ENCODE results near the gene HSPB2. TPM values are rescaled to one million over a fixed set of nuclear protein-coding genes. Genes with fewer than 3 reads are reported as not detected.

The HSPB2 gene
- total RNA-seq, 1 experiment from 2014 or later, result 0.33 TPM

- no peak for TF ChIP-seq ZBTB43 (CRISPR knock-in tag; IDR thresholded peaks at IDR 0.05)
- TF ChIP-seq SP1 (CRISPR knock-in tag; conservative IDR thresholded peaks at IDR 0.05), result peak; percentile 56; the same call in 1 of the 2 replicates
- TF ChIP-seq E2F5 (CRISPR knock-in tag; IDR thresholded peaks at IDR 0.05), result peak; percentile 78; the same call in 1 of the 2 replicates
- TF ChIP-seq ARID4B (CRISPR knock-in tag; IDR thresholded peaks at IDR 0.05; ENCODE audit: borderline replicate concordance), result no peak
- TF ChIP-seq SOX15 (CRISPR knock-in tag; IDR thresholded peaks at IDR 0.05), result no peak
- TF ChIP-seq CBFB (CRISPR knock-in tag; IDR thresholded peaks at IDR 0.05; ENCODE audit: low read depth), result 0 out of 2 replicates have a peak, but pooled peaks have one; percentile 69
- no peak for TF ChIP-seq JAZF1 (CRISPR knock-in tag; IDR thresholded peaks at IDR 0.05)
- no peak for TF ChIP-seq ZNF263 (CRISPR knock-in tag; IDR thresholded peaks at IDR 0.05; ENCODE audit: low read depth)
Measured at GRCh38 chr11:111870886-111871692, 41.4 kb upstream of the HSPB2 start, which contains the start of gene ALG9 (continued).

GRCh38 chr11:111871693-111872161, 40.8 kb upstream of the HSPB2 start:
- no peaks in the 10 kb centered on the region for H3K9me3 Mint-ChIP-seq
- H3K27ac Mint-ChIP-seq, result no peak overlapping the region; the same call in 1 of the 2 replicates
- H3K27me3 Mint-ChIP-seq (ENCODE audit: low read depth), result no peaks in the 10 kb centered on the region; the same call in 1 of the 2 replicates
- ChIA-PET CTCF (interaction anchor here (0.7 to 3.3 kb wide), 24 partner anchors 10 to 409 kb away, joined by 3 to 51 read pairs (median 7); partner anchors contain the start of genes C11orf52, DLAT and PPP2R1B), POLR2A (interaction anchor here (0.6 to 1.9 kb wide), 10 partner anchors 10 to 110 kb away, joined by 3 to 18 read pairs (median 5); partner anchors contain the start of gene DIXDC1)
- peaks cover 12% of the 10 kb centered on the region for H3K4me1 Mint-ChIP-seq
- peak overlapping the region; percentile 89 for H3K4me3 Mint-ChIP-seq
- DNase-seq (ENCODE audit: low spot score) (no peak), ATAC-seq (no peak)
- H3K36me3 Mint-ChIP-seq, result no peaks in the 10 kb centered on the region; the same call in 1 of the 2 replicates
- TF ChIP-seq JAZF1 (CRISPR knock-in tag; IDR thresholded peaks at IDR 0.05), result no peak
- no peak for TF ChIP-seq PRDM15 (CRISPR knock-in tag; IDR thresholded peaks at IDR 0.05)
- TF ChIP-seq ATF2 (CRISPR knock-in tag; IDR thresholded peaks at IDR 0.05; ENCODE audit: borderline replicate concordance, low read depth), result no peak
- no peak for TF ChIP-seq TCF7 (CRISPR knock-in tag; IDR thresholded peaks at IDR 0.05; ENCODE audit: low read depth)
- no peak for TF ChIP-seq CDX4 (CRISPR knock-in tag; IDR thresholded peaks at IDR 0.05; ENCODE audit: borderline replicate concordance)
- no peak for TF ChIP-seq ZSCAN18 (CRISPR knock-in tag; IDR thresholded peaks at IDR 0.05)
- TF ChIP-seq NR3C1 (CRISPR knock-in tag; conservative IDR thresholded peaks at IDR 0.05; ENCODE audit: low read depth), result no peak
- no peak for TF ChIP-seq MYBL2 (CRISPR knock-in tag; IDR thresholded peaks at IDR 0.05)
- TF ChIP-seq ZNF219 (CRISPR knock-in tag; IDR thresholded peaks at IDR 0.05; ENCODE audit: borderline replicate concordance), result no peak
- no peak for TF ChIP-seq NFYB (CRISPR knock-in tag; conservative IDR thresholded peaks at IDR 0.05; ENCODE audit: low read depth)
- no peak for TF ChIP-seq ZBTB21 (CRISPR knock-in tag; IDR thresholded peaks at IDR 0.05; ENCODE audit: borderline replicate concordance)

All from WTC11 (cell line).